SK-N-SH (cell line): Measurements from ENCODE around the gene MAN2A2.

Experiments
- EZH2phosphoT487 ChIP-seq: fragments of 200-600 bp; sonication (generic); IDR thresholded peaks from 2 replicates; pipeline ENCODE4 v1.6.1; 2017; ENCODE audit warnings: low read depth, mixed run types, mild to moderate bottlenecking, antibody characterized with exemption, moderate library complexity, borderline replicate concordance
- FOXM1 ChIP-seq: IDR thresholded peaks from 2 replicates; pipeline ENCODE4 v1.4.0; 2012; ENCODE audit warnings: low read depth, mild to moderate bottlenecking
- MXI1 ChIP-seq: IDR thresholded peaks from 2 replicates; pipeline ENCODE4 v1.6.1; 2012; ENCODE audit warnings: mild to moderate bottlenecking, low read depth, low read length, improper control_type of control experiment
- RAD21 ChIP-seq: IDR thresholded peaks from 2 replicates; pipeline ENCODE4 v1.6.1; 2012; ENCODE audit warnings: mild to moderate bottlenecking, low read length
- REST ChIP-seq: IDR thresholded peaks from 2 replicates; pipeline ENCODE4 v1.6.1; 2012; ENCODE audit warnings: mild to moderate bottlenecking, low read depth, low read length, moderate library complexity
- RXRA ChIP-seq: IDR thresholded peaks from 2 replicates; pipeline ENCODE4 v1.4.0; 2012; ENCODE audit warnings: low read depth, mild to moderate bottlenecking, borderline replicate concordance
- SMC3 ChIP-seq: IDR thresholded peaks from 2 replicates; pipeline ENCODE4 v1.6.1; 2012; ENCODE audit warnings: low read depth, low read length, improper control_type of control experiment
- TF ChIP-seq, protein P1 (sequence below): fragments of 200-600 bp; sonication (generic); IDR thresholded peaks from 2 replicates; pipeline ENCODE4 v1.6.1; 2017; ENCODE audit warnings: antibody characterized with exemption, mild to moderate bottlenecking, moderate library complexity

- TF ChIP-seq, protein P1, sequence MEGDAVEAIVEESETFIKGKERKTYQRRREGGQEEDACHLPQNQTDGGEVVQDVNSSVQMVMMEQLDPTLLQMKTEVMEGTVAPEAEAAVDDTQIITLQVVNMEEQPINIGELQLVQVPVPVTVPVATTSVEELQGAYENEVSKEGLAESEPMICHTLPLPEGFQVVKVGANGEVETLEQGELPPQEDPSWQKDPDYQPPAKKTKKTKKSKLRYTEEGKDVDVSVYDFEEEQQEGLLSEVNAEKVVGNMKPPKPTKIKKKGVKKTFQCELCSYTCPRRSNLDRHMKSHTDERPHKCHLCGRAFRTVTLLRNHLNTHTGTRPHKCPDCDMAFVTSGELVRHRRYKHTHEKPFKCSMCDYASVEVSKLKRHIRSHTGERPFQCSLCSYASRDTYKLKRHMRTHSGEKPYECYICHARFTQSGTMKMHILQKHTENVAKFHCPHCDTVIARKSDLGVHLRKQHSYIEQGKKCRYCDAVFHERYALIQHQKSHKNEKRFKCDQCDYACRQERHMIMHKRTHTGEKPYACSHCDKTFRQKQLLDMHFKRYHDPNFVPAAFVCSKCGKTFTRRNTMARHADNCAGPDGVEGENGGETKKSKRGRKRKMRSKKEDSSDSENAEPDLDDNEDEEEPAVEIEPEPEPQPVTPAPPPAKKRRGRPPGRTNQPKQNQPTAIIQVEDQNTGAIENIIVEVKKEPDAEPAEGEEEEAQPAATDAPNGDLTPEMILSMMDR, result peak; percentile 87
- TF ChIP-seq RAD21, result peak; percentile 48
- no peak for TF ChIP-seq FOXM1
- no peak for TF ChIP-seq RXRA
- TF ChIP-seq EZH2phosphoT487, result no peak
- TF ChIP-seq SMC3, result peak; percentile 45
- TF ChIP-seq REST, result no peak
- TF ChIP-seq MXI1, result peak; percentile 58
Measured at GRCh38 chr15:90931828-90932659, 28.9 kb downstream of the MAN2A2 start, which contains the start of gene HDDC3.
